ENCODE measurements around the gene MACROD1.

- TF ChIP-seq CTCF (IDR thresholded peaks at IDR 0.05; ENCODE audit: poor library complexity) (no peak), EZH2 (IDR thresholded peaks at IDR 0.05; ENCODE audit: borderline replicate concordance) (no peak), EZH2phosphoT487 (IDR thresholded peaks at IDR 0.05; ENCODE audit: low read depth, severe bottlenecking, unreplicated experiment) (no peak)
Observed at GRCh38 chr11:64207256-64208085, 41.6 kb upstream of the MACROD1 start.

Data from hepatocyte (in vitro differentiated cells).